ENCODE results near the gene ASCL2. TPM values are rescaled to one million over a fixed set of nuclear protein-coding genes. Genes with fewer than 3 reads are reported as not detected.

The ASCL2 gene
- total and polyA plus RNA-seq, 2 donors (not counting 3 experiments of a cell fraction or from before 2014, with no cell fraction given) = not detected

DNA sequence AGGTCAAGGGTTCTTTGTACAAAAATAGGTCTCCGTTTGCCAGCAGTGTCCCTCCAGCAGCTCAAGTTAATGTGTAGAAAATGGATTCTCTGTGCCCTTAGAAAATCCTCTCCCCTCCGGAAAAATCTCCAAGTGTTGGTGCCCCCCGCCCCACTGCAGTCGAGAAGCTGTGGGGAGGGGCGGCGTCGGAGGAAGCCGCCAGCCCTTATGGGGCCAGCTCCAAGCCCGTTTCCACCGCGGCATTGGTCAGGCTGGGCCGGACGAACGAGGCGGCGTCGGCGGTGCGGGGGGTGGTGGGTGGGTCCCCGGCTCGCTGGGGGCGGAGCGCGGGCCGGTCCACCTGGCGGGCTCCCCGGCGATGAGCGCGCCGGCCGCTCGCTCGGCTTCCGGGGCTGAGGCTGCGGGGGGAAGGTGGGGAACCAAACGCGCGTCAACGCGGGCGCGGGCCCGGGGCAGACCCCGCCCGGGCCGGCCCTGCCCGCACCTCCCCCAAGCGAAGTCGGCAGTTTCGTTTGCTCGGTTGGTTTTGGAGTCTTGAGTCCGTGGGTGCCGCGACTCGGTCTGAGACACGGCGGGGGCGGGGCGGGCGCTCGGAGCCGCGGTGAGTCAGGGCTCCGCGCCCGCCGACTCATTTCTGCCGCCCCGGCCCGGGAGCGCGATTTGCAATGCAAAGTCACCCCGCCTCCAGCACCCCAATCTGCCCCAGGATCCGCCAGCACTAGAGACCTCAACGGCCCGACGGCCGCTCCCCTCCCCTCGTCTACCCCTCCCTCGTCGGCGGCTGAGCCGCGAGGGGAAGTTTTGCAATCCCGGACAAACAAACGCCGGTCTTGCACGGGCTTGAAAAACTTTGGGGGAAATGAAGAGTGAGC, 1.4 kb downstream of the ASCL2 start:
- Histone ChIP-seq H4K20me1 (replicated peaks; ENCODE audit: control insufficient read depth, extremely low read depth, insufficient read depth, low read length) (no peaks in the 10 kb centered on the region), H3K9me3 (replicated peaks; ENCODE audit: control insufficient read depth, insufficient read depth, low read length) (no peaks in the 10 kb centered on the region), H3K9me1 (replicated peaks; ENCODE audit: control insufficient read depth, extremely low read depth, insufficient read depth, low read length) (no peaks in the 10 kb centered on the region), H3K4me3 (replicated peaks in 1 of 3; ENCODE audit: insufficient read depth in 1 of 3, low read depth in 1 of 3, low read length in 3 of 3) (no peak overlapping the region), H3K4me1 (ENCODE audit: control insufficient read depth, extremely low read depth, insufficient read depth, low read length) (no peaks in the 10 kb centered on the region), H3K79me2 (ENCODE audit: control insufficient read depth, insufficient read depth, low read length) (no peaks in the 10 kb centered on the region), H3K9ac (replicated peaks; ENCODE audit: extremely low read depth, insufficient read depth, low read length) (no peak overlapping the region), H3K27ac (ENCODE audit: insufficient read depth, low read depth, low read length) (no peak overlapping the region), H3K27me3 (ENCODE audit: control insufficient read depth in 2 of 2, insufficient read depth in 2 of 2, low read length in 2 of 2) (peaks cover 30 to 37% of the 10 kb centered on the region in 2 experiments), H2AFZ (ENCODE audit: low read depth, low read length) (no peak overlapping the region), H3K4me2 (ENCODE audit: insufficient read depth, low read length) (no peak overlapping the region), H3K36me3 (ENCODE audit: control insufficient read depth in 2 of 2, extremely low read depth in 1 of 2, insufficient read depth in 2 of 2, low read length in 2 of 2) (no peaks in the 10 kb centered on the region)
- ChIA-PET POLR2A (no interaction called here), CTCF (interaction anchor here (0.9 kb wide), 1 partner anchor 12 kb away, joined by 3 read pairs; no protein-coding TSS in a partner anchor)
- BruUV-seq (replicated peaks) = no TSS peak
- no peak for TF ChIP-seq POLR2A (IDR thresholded peaks at IDR 0.05; ENCODE audit: low read depth, low read length)
- TF ChIP-seq, protein P1, sequence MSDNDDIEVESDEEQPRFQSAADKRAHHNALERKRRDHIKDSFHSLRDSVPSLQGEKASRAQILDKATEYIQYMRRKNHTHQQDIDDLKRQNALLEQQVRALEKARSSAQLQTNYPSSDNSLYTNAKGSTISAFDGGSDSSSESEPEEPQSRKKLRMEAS (IDR thresholded peaks at IDR 0.05; ENCODE audit: insufficient read depth, insufficient read length) = no peak
- TF ChIP-seq, protein P2, sequence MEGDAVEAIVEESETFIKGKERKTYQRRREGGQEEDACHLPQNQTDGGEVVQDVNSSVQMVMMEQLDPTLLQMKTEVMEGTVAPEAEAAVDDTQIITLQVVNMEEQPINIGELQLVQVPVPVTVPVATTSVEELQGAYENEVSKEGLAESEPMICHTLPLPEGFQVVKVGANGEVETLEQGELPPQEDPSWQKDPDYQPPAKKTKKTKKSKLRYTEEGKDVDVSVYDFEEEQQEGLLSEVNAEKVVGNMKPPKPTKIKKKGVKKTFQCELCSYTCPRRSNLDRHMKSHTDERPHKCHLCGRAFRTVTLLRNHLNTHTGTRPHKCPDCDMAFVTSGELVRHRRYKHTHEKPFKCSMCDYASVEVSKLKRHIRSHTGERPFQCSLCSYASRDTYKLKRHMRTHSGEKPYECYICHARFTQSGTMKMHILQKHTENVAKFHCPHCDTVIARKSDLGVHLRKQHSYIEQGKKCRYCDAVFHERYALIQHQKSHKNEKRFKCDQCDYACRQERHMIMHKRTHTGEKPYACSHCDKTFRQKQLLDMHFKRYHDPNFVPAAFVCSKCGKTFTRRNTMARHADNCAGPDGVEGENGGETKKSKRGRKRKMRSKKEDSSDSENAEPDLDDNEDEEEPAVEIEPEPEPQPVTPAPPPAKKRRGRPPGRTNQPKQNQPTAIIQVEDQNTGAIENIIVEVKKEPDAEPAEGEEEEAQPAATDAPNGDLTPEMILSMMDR (IDR thresholded peaks at IDR 0.05; ENCODE audit: extremely low read depth in 1 of 2, insufficient read depth in 1 of 2, low read depth in 1 of 2, low read length in 2 of 2) = no peak
- peak; percentile 87 for TF ChIP-seq EZH2 (IDR thresholded peaks at IDR 0.05; ENCODE audit: borderline replicate concordance, low read depth, low read length, severe bottlenecking)
- no peak for TF ChIP-seq GATA2 (IDR thresholded peaks at IDR 0.05; ENCODE audit: insufficient read depth, insufficient read length, low read depth, low read length)
- no peak for TF ChIP-seq POLR2AphosphoS5 (IDR thresholded peaks at IDR 0.05; ENCODE audit: insufficient read depth, low read depth, low read length)
- intact Hi-C loops (cut with micrococcal nuclease) (no loop called here), dilution Hi-C loops (cut with MboI; ENCODE audit: extremely low pct_ligation_motif_present, low sequenced_read_pairs) (no loop called here)
- FAIRE-seq (no peak), DNase-seq (ENCODE audit: low read depth, low spot score) (no peak)

Measured in endothelial cell of umbilical vein (primary cell).